AG08395 (cell line): ENCODE measurements around the gene SLC22A16.

Experiments used
- DNase-seq: peaks from one replicate; pipeline ENCODE4 v3.0.0; 2012; ENCODE audit warnings: mixed read lengths, low spot score

Gene SLC22A16

GRCh38 chr6:110446405-110446804 is 30.0 kb downstream of the SLC22A16 start:
- peak; percentile 6 for DNase-seq

- no peak for DNase-seq
These were observed 36.4 kb downstream of the SLC22A16 start for GRCh38 chr6:110440026-110440425.

- DNase-seq = no peak
These were observed 37.1 kb downstream of the SLC22A16 start for GRCh38 chr6:110439356-110439755.

GRCh38 chr6:110434961-110435602 is 41.3 kb downstream of the SLC22A16 start:
- no peak for DNase-seq

GRCh38 chr6:110432285-110432900 is 44.0 kb downstream of the SLC22A16 start:
- no peak for DNase-seq

GRCh38 chr6:110430741-110431140 is 45.7 kb downstream of the SLC22A16 start:
- DNase-seq = no peak

- DNase-seq = no peak
These were observed 46.2 kb downstream of the SLC22A16 start for GRCh38 chr6:110430236-110430635.

- DNase-seq = no peak
These were observed 48.3 kb downstream of the SLC22A16 start for GRCh38 chr6:110428153-110428552.

GRCh38 chr6:110425816-110426215 is 50.6 kb downstream of the SLC22A16 start:
- no peak for DNase-seq

- no peak for DNase-seq
These were observed 54.0 kb downstream of the SLC22A16 start for GRCh38 chr6:110422444-110422822.

GRCh38 chr6:110421749-110422443 is 54.5 kb downstream of the SLC22A16 start:
- DNase-seq = no peak

GRCh38 chr6:110419028-110419739 is 57.2 kb downstream of the SLC22A16 start:
- no peak for DNase-seq

- no peak for DNase-seq
These were observed 57.8 kb downstream of the SLC22A16 start for GRCh38 chr6:110418594-110418993.

GRCh38 chr6:110415086-110415916 is 61.1 kb downstream of the SLC22A16 start, which contains the start of gene DDO:
Gene DDO (minus strand): TSS chr6:110415575. CDS start chr6:110413462, 2,113 bp downstream.
- DNase-seq = peak; percentile 80

- DNase-seq = no peak
These were observed 61.7 kb downstream of the SLC22A16 start for GRCh38 chr6:110414669-110415068.

- no peak for DNase-seq
These were observed 64.1 kb downstream of the SLC22A16 start for GRCh38 chr6:110412360-110412759.

- no peak for DNase-seq
These were observed 65.9 kb downstream of the SLC22A16 start for GRCh38 chr6:110410511-110410910.

- DNase-seq = no peak
These were observed 66.6 kb downstream of the SLC22A16 start for GRCh38 chr6:110409794-110410193.

- DNase-seq = no peak
These were observed 67.5 kb downstream of the SLC22A16 start for GRCh38 chr6:110408901-110409300.

GRCh38 chr6:110404607-110405006 is 71.8 kb downstream of the SLC22A16 start:
- no peak for DNase-seq

- no peak for DNase-seq
These were observed 74.7 kb downstream of the SLC22A16 start for GRCh38 chr6:110401585-110402176.
